Measurements from ENCODE around the gene PFKP.

Gene PFKP

GRCh38 chr10:3034616-3035015 is 32.7 kb upstream of the PFKP start:
- no peaks in the 10 kb centered on the region for H3F3A ChIP-seq (ENCODE audit: insufficient read depth)
- no peak overlapping the region for H3K27ac ChIP-seq (ENCODE audit: low read depth, low read length)
- H3K9me3 ChIP-seq (ENCODE audit: insufficient read depth, low read length), result 0 out of 2 replicates have a peak, but pooled peaks cover 8% of the 10 kb centered on the region
- H3K36me3 ChIP-seq (ENCODE audit: low read length), result no peaks in the 10 kb centered on the region
- H3K9me2 ChIP-seq (replicated peaks; ENCODE audit: insufficient read depth, low read length), result no peaks in the 10 kb centered on the region
- no peaks in the 10 kb centered on the region for H3K79me2 ChIP-seq (ENCODE audit: insufficient read depth, low read length)
- no peaks in the 10 kb centered on the region for H3K27me3 ChIP-seq (ENCODE audit: low read length)
- TF ChIP-seq EZH2phosphoT487 (conservative IDR thresholded peaks at IDR 0.05; ENCODE audit: low read length) (no peak), CTCF (IDR thresholded peaks at IDR 0.05; ENCODE audit: insufficient read depth, low read length, poor library complexity, severe bottlenecking) (no peak)
- no peak overlapping the region for H3K4me3 ChIP-seq (ENCODE audit: insufficient read depth, low read length, poor library complexity, severe bottlenecking)
- H3K9ac ChIP-seq (ENCODE audit: low read length), result no peak overlapping the region
- no peaks in the 10 kb centered on the region for H4K20me1 ChIP-seq (ENCODE audit: low read depth, low read length)
- H2AFZ ChIP-seq (ENCODE audit: low read depth, low read length, severe bottlenecking), result no peak overlapping the region
- H3K4me2 ChIP-seq (ENCODE audit: low read depth, low read length, poor library complexity, severe bottlenecking), result no peak overlapping the region

- H3K27me3 ChIP-seq (ENCODE audit: low read length), result no peaks in the 10 kb centered on the region
- H3K36me3 ChIP-seq (ENCODE audit: low read length), result no peaks in the 10 kb centered on the region
- H2AFZ ChIP-seq (ENCODE audit: low read depth, low read length, severe bottlenecking), result no peak overlapping the region
- no peaks in the 10 kb centered on the region for H3K79me2 ChIP-seq (ENCODE audit: insufficient read depth, low read length)
- no peak overlapping the region for H3K9ac ChIP-seq (ENCODE audit: low read length)
- H3K4me3 ChIP-seq (ENCODE audit: insufficient read depth, low read length, poor library complexity, severe bottlenecking), result no peak overlapping the region
- H3K9me2 ChIP-seq (replicated peaks; ENCODE audit: insufficient read depth, low read length), result no peaks in the 10 kb centered on the region
- H3K4me2 ChIP-seq (ENCODE audit: low read depth, low read length, poor library complexity, severe bottlenecking), result no peak overlapping the region
- TF ChIP-seq CTCF (IDR thresholded peaks at IDR 0.05; ENCODE audit: insufficient read depth, low read length, poor library complexity, severe bottlenecking), result no peak
- TF ChIP-seq EZH2phosphoT487 (conservative IDR thresholded peaks at IDR 0.05; ENCODE audit: low read length), result no peak
- no peaks in the 10 kb centered on the region for H3F3A ChIP-seq (ENCODE audit: insufficient read depth)
- H3K9me3 ChIP-seq (ENCODE audit: insufficient read depth, low read length), result 0 out of 2 replicates have a peak, but pooled peaks cover 8% of the 10 kb centered on the region
- no peak overlapping the region for H3K27ac ChIP-seq (ENCODE audit: low read depth, low read length)
- H4K20me1 ChIP-seq (ENCODE audit: low read depth, low read length), result no peaks in the 10 kb centered on the region
Observed at GRCh38 chr10:3036155-3037021, 31.0 kb upstream of the PFKP start.

GRCh38 chr10:3037182-3037581 is 30.2 kb upstream of the PFKP start:
- no peaks in the 10 kb centered on the region for H3K9me2 ChIP-seq (replicated peaks; ENCODE audit: insufficient read depth, low read length)
- TF ChIP-seq CTCF (IDR thresholded peaks at IDR 0.05; ENCODE audit: insufficient read depth, low read length, poor library complexity, severe bottlenecking), result no peak
- TF ChIP-seq EZH2phosphoT487 (conservative IDR thresholded peaks at IDR 0.05; ENCODE audit: low read length), result no peak
- no peak overlapping the region for H3K4me3 ChIP-seq (ENCODE audit: insufficient read depth, low read length, poor library complexity, severe bottlenecking)
- no peaks in the 10 kb centered on the region for H3F3A ChIP-seq (ENCODE audit: insufficient read depth)
- H3K9me3 ChIP-seq (ENCODE audit: insufficient read depth, low read length), result 0 out of 2 replicates have a peak, but pooled peaks cover 8% of the 10 kb centered on the region
- H3K36me3 ChIP-seq (ENCODE audit: low read length), result no peaks in the 10 kb centered on the region
- H3K9ac ChIP-seq (ENCODE audit: low read length), result no peak overlapping the region
- H3K79me2 ChIP-seq (ENCODE audit: insufficient read depth, low read length), result no peaks in the 10 kb centered on the region
- H3K4me2 ChIP-seq (ENCODE audit: low read depth, low read length, poor library complexity, severe bottlenecking), result no peak overlapping the region
- H3K27ac ChIP-seq (ENCODE audit: low read depth, low read length), result no peak overlapping the region
- H2AFZ ChIP-seq (ENCODE audit: low read depth, low read length, severe bottlenecking), result no peak overlapping the region
- H3K27me3 ChIP-seq (ENCODE audit: low read length), result no peaks in the 10 kb centered on the region
- H4K20me1 ChIP-seq (ENCODE audit: low read depth, low read length), result no peaks in the 10 kb centered on the region

All from SU-DHL-6 (cell line).